Activated gamma-delta T cell (primary cell): ENCODE measurements around the gene RANBP2.

ENCODE experiments used
- DNase-seq: peaks from one replicate; lab custom pipeline; 2025; lab: John Stamatoyannopoulos, UW

The RANBP2 gene

GRCh38 chr2:108835040-108835439 lies 115.8 kb downstream of the RANBP2 start:
- no peak for DNase-seq
